MV-4-11 (cell line): ENCODE data around the gene IGF2BP2.

ENCODE experiments used
- DNase-seq: peaks from one replicate; lab custom pipeline; 2025; lab: John Stamatoyannopoulos, UW

Gene IGF2BP2

GRCh38 chr3:185837414-185837813 is 12.6 kb upstream of the IGF2BP2 start:
- DNase-seq = no peak

GRCh38 chr3:185831990-185832389 is 7.1 kb upstream of the IGF2BP2 start:
- DNase-seq = no peak

- no peak for DNase-seq
Observed at GRCh38 chr3:185831195-185831594, 6.4 kb upstream of the IGF2BP2 start.

- DNase-seq = no peak
Observed at GRCh38 chr3:185830018-185830797, 5.4 kb upstream of the IGF2BP2 start.

GRCh38 chr3:185828755-185829154 is 3.9 kb upstream of the IGF2BP2 start:
- no peak for DNase-seq

GRCh38 chr3:185827595-185828344 is 2.9 kb upstream of the IGF2BP2 start:
- DNase-seq = no peak

- DNase-seq = no peak
Observed at GRCh38 chr3:185825639-185826481, 1.0 kb upstream of the IGF2BP2 start.

- DNase-seq = peak; percentile 37
Observed at GRCh38 chr3:185824051-185825005, 514 bp downstream of the IGF2BP2 start.

GRCh38 chr3:185823078-185824044 is 1.5 kb downstream of the IGF2BP2 start:
- DNase-seq = no peak

GRCh38 chr3:185822221-185823000 is 2.4 kb downstream of the IGF2BP2 start:
- DNase-seq = peak; percentile 26

- peak; percentile 56 for DNase-seq
Observed at GRCh38 chr3:185820973-185821758, 3.7 kb downstream of the IGF2BP2 start.

GRCh38 chr3:185818267-185818875 is 6.5 kb downstream of the IGF2BP2 start:
- no peak for DNase-seq

GRCh38 chr3:185815391-185816282 is 9.2 kb downstream of the IGF2BP2 start:
- DNase-seq = peak; percentile 72

- DNase-seq = peak; percentile 59
Observed at GRCh38 chr3:185813691-185814215, 11.1 kb downstream of the IGF2BP2 start.

- peak; percentile 83 for DNase-seq
Observed at GRCh38 chr3:185813205-185813604, 11.6 kb downstream of the IGF2BP2 start.

- peak; percentile 89 for DNase-seq
Observed at GRCh38 chr3:185807445-185808068, 17.3 kb downstream of the IGF2BP2 start.
